Neuronal stem cell (in vitro differentiated cells): Measurements from ENCODE around the gene RNF38.

ENCODE experiments used
- DNase-seq: peaks from one replicate; pipeline ENCODE4 v3.0.0-alpha.2; 2013; ENCODE audit warnings: low spot score
- H2AFZ ChIP-seq: one replicate; pipeline ENCODE4 v1.6.1; 2013; ENCODE audit warnings: mild to moderate bottlenecking, low read length, inconsistent platforms
- H2AK5ac ChIP-seq: 2 replicates; pipeline ENCODE4 v1.6.1; 2013; ENCODE audit warnings: low read depth, mild to moderate bottlenecking, inconsistent platforms, low read length, moderate library complexity, mixed read lengths
- H2BK120ac ChIP-seq: 2 replicates; pipeline ENCODE4 v1.6.1; 2013; ENCODE audit warnings: low read depth, mild to moderate bottlenecking, inconsistent platforms, low read length, moderate library complexity, mixed read lengths
- H2BK12ac ChIP-seq: one replicate; pipeline ENCODE4 v1.6.1; 2013; ENCODE audit warnings: low read length, inconsistent platforms
- H2BK15ac ChIP-seq: 2 replicates; pipeline ENCODE4 v1.6.1; 2013; ENCODE audit warnings: mild to moderate bottlenecking, low read length, inconsistent platforms, mixed read lengths
- H2BK5ac ChIP-seq: one replicate; pipeline ENCODE4 v1.6.1; 2013; ENCODE audit warnings: inconsistent platforms, mild to moderate bottlenecking, low read length, moderate library complexity
- H3K14ac ChIP-seq: one replicate; pipeline ENCODE4 v1.6.1; 2013; ENCODE audit warnings: low read length, inconsistent platforms
- H3K18ac ChIP-seq: 2 replicates; pipeline ENCODE4 v1.6.1; 2013; ENCODE audit warnings: low read length, inconsistent platforms
- H3K23ac ChIP-seq: 2 replicates; pipeline ENCODE4 v1.6.1; 2013; ENCODE audit warnings: low read depth, mild to moderate bottlenecking, mixed read lengths, low read length, inconsistent platforms; ENCODE audit not compliant: poor library complexity
- H3K27ac ChIP-seq: replicated peaks from 3 replicates; pipeline ENCODE4 v1.5.1; 2013; ENCODE audit warnings: low read length, inconsistent platforms
- H3K27me3 ChIP-seq, 3 experiments: 2 replicates each; pipeline ENCODE4 v1.6.1; 2013; ENCODE audit warnings: low read length in 3 of 3, mild to moderate bottlenecking in 2 of 3, inconsistent platforms in 1 of 3, low read depth in 1 of 3, mixed read lengths in 1 of 3, moderate library complexity in 1 of 3; ENCODE audit not compliant: control insufficient read depth in 3 of 3, insufficient read depth in 3 of 3
- H3K36me3 ChIP-seq, 2 donors: replicated peaks in 1 of 2; 2 replicates each; pipeline ENCODE4 v1.6.1; 2013; ENCODE audit warnings: low read length in 2 of 2; ENCODE audit not compliant: control insufficient read depth in 2 of 2, insufficient read depth in 2 of 2
- H3K4ac ChIP-seq: 2 replicates; pipeline ENCODE4 v1.6.1; 2013; ENCODE audit warnings: inconsistent platforms, mild to moderate bottlenecking, low read length, moderate library complexity
- H3K4me1 ChIP-seq, 2 donors: 1 replicate in 1 of 2; 2 replicates in 1 of 2; pipeline ENCODE4 v1.6.1; 2013; ENCODE audit warnings: low read length in 2 of 2, low read depth in 1 of 2; ENCODE audit not compliant: control insufficient read depth in 2 of 2, insufficient read depth in 1 of 2
- H3K4me2 ChIP-seq: one replicate; pipeline ENCODE4 v1.6.1; 2013; ENCODE audit warnings: mild to moderate bottlenecking, low read length, inconsistent platforms; ENCODE audit not compliant: insufficient read depth, poor library complexity, severe bottlenecking
- H3K4me3 ChIP-seq, 2 donors: 2 replicates each; pipeline ENCODE4 v1.5.1; 2013; ENCODE audit warnings: low read length in 2 of 2, mild to moderate bottlenecking in 2 of 2, inconsistent platforms in 1 of 2, moderate library complexity in 1 of 2
- H3K79me1 ChIP-seq: one replicate; pipeline ENCODE4 v1.6.1; 2013; ENCODE audit warnings: low read depth, mild to moderate bottlenecking, inconsistent platforms, low read length, moderate library complexity
- H3K9ac ChIP-seq: one replicate; pipeline ENCODE4 v1.6.1; 2013; ENCODE audit warnings: mild to moderate bottlenecking, low read depth, low read length, inconsistent platforms; ENCODE audit not compliant: poor library complexity
- H3K9me3 ChIP-seq, 2 donors: replicated peaks in 1 of 2; 2 replicates each; pipeline versions ENCODE3 to v1.6.1; 2013; ENCODE audit warnings: low read length in 2 of 2, mild to moderate bottlenecking in 2 of 2, inconsistent platforms in 1 of 2, low read depth in 1 of 2, mixed read lengths in 1 of 2, moderate library complexity in 1 of 2; ENCODE audit not compliant: control insufficient read depth in 2 of 2, insufficient read depth in 1 of 2
- H4K8ac ChIP-seq: one replicate; pipeline ENCODE4 v1.6.1; 2013; ENCODE audit warnings: low read depth, mild to moderate bottlenecking, inconsistent platforms, low read length, moderate library complexity
- H4K91ac ChIP-seq: one replicate; pipeline ENCODE4 v1.6.1; 2013; ENCODE audit warnings: low read length, low read depth, mild to moderate bottlenecking, inconsistent platforms; ENCODE audit not compliant: poor library complexity
- WGBS, 2 donors: extraction: QIAGEN DNeasy Blood & Tissue Kit; methylation state at CpG; one replicate each; pipeline ENCODE4 v1.1.7; 2013; ENCODE audit warnings: missing lambda C conversion rate in 2 of 2, mixed read lengths in 1 of 2; ENCODE audit not compliant: insufficient read length in 2 of 2, insufficient replicate concordance in 1 of 2; ENCODE audit errors: extremely low coverage in 2 of 2; 5-methylcytosine and 5-hydroxymethylcytosine counted together

The RNF38 gene

GRCh38 chr9:36318212-36318802 lies 81.8 kb downstream of the RNF38 start:
- Histone ChIP-seq H3K4me2 (no peak overlapping the region), H3K4me3 (no peak overlapping the region), H2BK5ac (no peak overlapping the region)

GRCh38 chr9:36317766-36318165 lies 82.3 kb downstream of the RNF38 start:
- H3K4me1 ChIP-seq, result peaks cover 0 to 9% of the 10 kb centered on the region in 2 donors
- no peak overlapping the region for H2BK15ac ChIP-seq
- no peak overlapping the region for H3K4me2 ChIP-seq
- H3K9ac ChIP-seq, result no peak overlapping the region
- no peak overlapping the region for H2BK120ac ChIP-seq
- H4K8ac ChIP-seq, result no peak overlapping the region
- H3K23ac ChIP-seq, result no peak overlapping the region
- H3K18ac ChIP-seq, result no peak overlapping the region
- no peaks in the 10 kb centered on the region for H3K27me3 ChIP-seq
- no peak overlapping the region for H2BK5ac ChIP-seq
- H3K36me3 ChIP-seq, result no peaks in the 10 kb centered on the region
- H3K4ac ChIP-seq, result no peak overlapping the region
- no peaks in the 10 kb centered on the region for H3K9me3 ChIP-seq
- no peak overlapping the region for H3K14ac ChIP-seq
- no peaks in the 10 kb centered on the region for H3K79me1 ChIP-seq
- H2BK12ac ChIP-seq, result no peak overlapping the region
- no peak overlapping the region for H2AK5ac ChIP-seq
- WGBS, 2 donors, result no CpG with 5 or more reads among the region's 6 CpGs
- DNase-seq, result no peak
- H4K91ac ChIP-seq, result no peak overlapping the region
- H3K27ac ChIP-seq, result no peak overlapping the region
- no peak overlapping the region for H3K4me3 ChIP-seq
- no peak overlapping the region for H2AFZ ChIP-seq

More at GRCh38 chr9:36318212-36318802, 81.8 kb downstream of the RNF38 start:
- no peak overlapping the region for H2BK15ac ChIP-seq
- H3K14ac ChIP-seq, result no peak overlapping the region
- no peak overlapping the region for H2AFZ ChIP-seq
- WGBS, 2 donors, result no CpG with 5 or more reads among the region's 14 CpGs
- no peak overlapping the region for H2BK12ac ChIP-seq
- H3K4me1 ChIP-seq, result peaks cover 0 to 9% of the 10 kb centered on the region in 2 donors
- H3K79me1 ChIP-seq, result no peaks in the 10 kb centered on the region
- no peaks in the 10 kb centered on the region for H3K27me3 ChIP-seq
- DNase-seq, result no peak
- no peak overlapping the region for H3K4ac ChIP-seq
- no peaks in the 10 kb centered on the region for H3K36me3 ChIP-seq
- H3K9ac ChIP-seq, result no peak overlapping the region
- no peak overlapping the region for H2AK5ac ChIP-seq
- H3K27ac ChIP-seq, result no peak overlapping the region
- H4K91ac ChIP-seq, result no peak overlapping the region
- peak overlapping the region; percentile 13 for H3K18ac ChIP-seq
- H3K9me3 ChIP-seq, result no peaks in the 10 kb centered on the region
- no peak overlapping the region for H3K23ac ChIP-seq
- H4K8ac ChIP-seq, result no peak overlapping the region
- H2BK120ac ChIP-seq, result no peak overlapping the region

- H3K27ac ChIP-seq, result no peak overlapping the region
- peak overlapping the region; percentile 25 for H2AK5ac ChIP-seq
- no peaks in the 10 kb centered on the region for H3K9me3 ChIP-seq
- DNase-seq, result no peak
- no peak overlapping the region for H2AFZ ChIP-seq
- peak overlapping the region; percentile 70 for H3K4ac ChIP-seq
- H2BK120ac ChIP-seq, result no peak overlapping the region
- H3K4me2 ChIP-seq, result no peak overlapping the region
- H2BK5ac ChIP-seq, result no peak overlapping the region
- H3K14ac ChIP-seq, result no peak overlapping the region
- H3K4me3 ChIP-seq, result no peak overlapping the region
- peaks cover 0 to 9% of the 10 kb centered on the region in 2 donors for H3K4me1 ChIP-seq
- no peak overlapping the region for H3K23ac ChIP-seq
- no peaks in the 10 kb centered on the region for H3K79me1 ChIP-seq
- no peak overlapping the region for H4K91ac ChIP-seq
- no CpG with 5 or more reads among the region's 12 CpGs for WGBS, 2 donors
- H2BK15ac ChIP-seq, result no peak overlapping the region
- no peak overlapping the region for H4K8ac ChIP-seq
- no peak overlapping the region for H3K9ac ChIP-seq
- no peaks in the 10 kb centered on the region for H3K36me3 ChIP-seq
- H2BK12ac ChIP-seq, result no peak overlapping the region
- H3K27me3 ChIP-seq, result no peaks in the 10 kb centered on the region
- no peak overlapping the region for H3K18ac ChIP-seq
Observed at GRCh38 chr9:36316611-36317317, 83.3 kb downstream of the RNF38 start.

- Histone ChIP-seq H3K4me1 (peaks cover 0 to 9% of the 10 kb centered on the region in 2 donors), H2BK15ac (no peak overlapping the region), H3K27ac (no peak overlapping the region), H2AFZ (peak overlapping the region; percentile 46), H3K4me3 (no peak overlapping the region), H2BK5ac (no peak overlapping the region), H4K91ac (no peak overlapping the region), H3K9me3 (no peaks in the 10 kb centered on the region), H2BK12ac (no peak overlapping the region), H2AK5ac (no peak overlapping the region), H3K4ac (no peak overlapping the region), H4K8ac (no peak overlapping the region), H3K23ac (no peak overlapping the region), H3K18ac (no peak overlapping the region), H3K79me1 (no peaks in the 10 kb centered on the region), H2BK120ac (no peak overlapping the region), H3K36me3 (no peaks in the 10 kb centered on the region), H3K27me3 (no peaks in the 10 kb centered on the region), H3K9ac (no peak overlapping the region), H3K14ac (no peak overlapping the region), H3K4me2 (no peak overlapping the region)
- DNase-seq, result no peak
Observed at GRCh38 chr9:36316049-36316448, 84.0 kb downstream of the RNF38 start.
